ENCODE measurements around the gene FXR1. TPM values are rescaled to one million over a fixed set of nuclear protein-coding genes. Genes with fewer than 3 reads are reported as not detected.
"Not testable (repeated sequence)": the region's sequence is repeated elsewhere in the genome, so short reads cannot be mapped to it uniquely, and the experiment has no call there.

FXR1 gene
- 118 to 121 TPM (median 120 TPM) in 3 replicates for total RNA-seq
- long read RNA-seq, full-length matches to known transcripts, result 39 of 62 reads
- long read RNA-seq, partial matches to known transcripts, result 16 of 62 reads
- long read RNA-seq, other reads (novel, unspliced or antisense), result 7 of 62 reads

DNA sequence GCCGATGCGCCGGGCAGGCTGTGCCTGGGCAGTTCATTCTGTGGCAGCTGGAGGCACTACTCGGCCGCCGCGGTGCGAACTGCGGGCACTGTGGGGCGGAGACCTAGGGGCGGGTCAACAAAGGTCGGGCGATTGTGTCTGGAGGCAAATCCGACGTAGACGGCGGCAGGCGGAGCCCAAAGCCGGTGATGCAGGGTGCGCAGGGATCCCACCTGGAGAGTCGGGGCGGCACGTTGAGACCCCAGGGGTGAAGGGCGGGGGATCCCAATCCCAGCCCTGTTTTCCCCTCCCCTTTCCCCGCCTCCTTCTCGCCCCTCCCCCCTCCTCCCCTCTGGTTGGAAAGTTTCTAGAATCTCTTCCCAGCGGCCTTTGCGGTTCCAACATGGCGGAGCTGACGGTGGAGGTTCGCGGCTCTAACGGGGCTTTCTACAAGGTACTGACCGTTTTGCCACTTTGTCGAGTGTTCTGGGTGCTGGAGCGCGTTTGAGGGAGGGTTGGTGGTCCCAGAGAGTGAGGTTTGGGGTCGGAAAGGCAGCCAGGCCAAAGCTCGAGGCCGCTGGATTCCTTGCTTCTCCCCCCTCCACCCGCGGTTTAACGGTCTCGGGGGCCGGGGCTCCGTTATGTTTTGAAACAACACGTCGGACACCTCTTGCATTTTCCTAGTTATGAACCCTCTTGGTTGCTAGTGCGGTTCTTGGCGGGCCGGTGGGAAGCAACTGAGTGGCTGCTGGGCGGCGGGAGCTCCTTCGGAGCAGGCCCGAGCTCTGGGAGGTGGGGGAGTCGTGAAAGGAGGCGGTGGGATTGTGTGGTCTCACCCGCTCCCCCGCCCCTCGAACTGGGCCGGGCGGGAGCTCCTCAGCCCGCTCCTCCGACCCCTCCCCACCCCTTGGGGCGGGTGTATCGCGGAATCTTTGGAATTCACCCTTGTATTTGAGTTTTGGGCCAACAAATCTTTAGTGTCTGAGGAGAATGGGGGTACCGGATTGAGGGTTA lies at the start of gene FXR1:
FXR1 (plus strand) TSS at position 367 of the 993 bp plus-strand sequence; CDS start at position 383, 16 bp downstream.
- TF ChIP-seq, protein P1, sequence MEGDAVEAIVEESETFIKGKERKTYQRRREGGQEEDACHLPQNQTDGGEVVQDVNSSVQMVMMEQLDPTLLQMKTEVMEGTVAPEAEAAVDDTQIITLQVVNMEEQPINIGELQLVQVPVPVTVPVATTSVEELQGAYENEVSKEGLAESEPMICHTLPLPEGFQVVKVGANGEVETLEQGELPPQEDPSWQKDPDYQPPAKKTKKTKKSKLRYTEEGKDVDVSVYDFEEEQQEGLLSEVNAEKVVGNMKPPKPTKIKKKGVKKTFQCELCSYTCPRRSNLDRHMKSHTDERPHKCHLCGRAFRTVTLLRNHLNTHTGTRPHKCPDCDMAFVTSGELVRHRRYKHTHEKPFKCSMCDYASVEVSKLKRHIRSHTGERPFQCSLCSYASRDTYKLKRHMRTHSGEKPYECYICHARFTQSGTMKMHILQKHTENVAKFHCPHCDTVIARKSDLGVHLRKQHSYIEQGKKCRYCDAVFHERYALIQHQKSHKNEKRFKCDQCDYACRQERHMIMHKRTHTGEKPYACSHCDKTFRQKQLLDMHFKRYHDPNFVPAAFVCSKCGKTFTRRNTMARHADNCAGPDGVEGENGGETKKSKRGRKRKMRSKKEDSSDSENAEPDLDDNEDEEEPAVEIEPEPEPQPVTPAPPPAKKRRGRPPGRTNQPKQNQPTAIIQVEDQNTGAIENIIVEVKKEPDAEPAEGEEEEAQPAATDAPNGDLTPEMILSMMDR (IDR thresholded peaks at IDR 0.05), result peak; percentile 81
- DNase-seq (ENCODE audit: low spot score), result peak; percentile 95
- Mint-ChIP-seq H3K27me3 (ENCODE audit: low read depth) (no peaks in the 10 kb centered on the region), H3K9me3 (ENCODE audit: low read depth) (no peaks in the 10 kb centered on the region), H3K27ac (ENCODE audit: unreplicated experiment) (peak within 1 kb of the TSS; percentile 97), H3K4me1 (ENCODE audit: low read depth) (peaks cover 36% of the 10 kb centered on the region), H3K36me3 (ENCODE audit: low read depth) (no peaks in the 10 kb centered on the region), H3K4me3 (ENCODE audit: unreplicated experiment) (peak within 1 kb of the TSS; percentile 93)

DNA sequence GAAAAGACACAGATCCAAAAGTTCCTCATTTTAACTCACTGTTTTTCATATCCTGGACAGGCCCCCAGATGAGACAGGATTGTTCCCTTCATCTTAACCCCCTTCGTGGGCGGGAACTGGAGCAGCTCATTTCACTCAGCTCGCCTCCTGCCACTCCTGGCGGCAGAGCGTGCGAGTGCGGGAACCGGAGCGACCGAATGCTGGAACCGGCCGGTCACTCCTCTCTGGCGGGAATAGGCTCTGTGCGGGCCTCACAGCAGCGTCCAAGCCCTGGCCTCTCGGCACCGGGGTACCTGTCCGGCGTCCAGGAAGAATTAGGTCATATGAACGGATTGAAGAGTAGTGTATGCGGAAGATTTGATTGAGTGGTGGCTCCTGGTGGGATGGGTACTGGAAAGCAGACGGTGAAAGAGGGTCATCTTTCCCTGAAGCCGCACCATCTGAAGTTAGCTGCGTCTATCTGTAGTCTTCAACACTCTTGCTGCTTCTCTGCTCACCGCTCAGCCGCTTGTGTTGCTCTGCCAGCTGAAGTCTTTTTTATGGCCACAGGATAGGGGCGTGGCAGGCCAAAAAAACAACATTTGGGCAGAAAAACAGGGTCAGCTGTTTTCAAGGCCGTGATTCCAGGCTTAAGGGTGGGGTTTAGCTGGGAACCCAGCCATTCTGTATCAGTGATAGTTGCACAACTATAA lies 42.3 kb upstream of the FXR1 start:
- TF ChIP-seq, protein P1 (IDR thresholded peaks at IDR 0.05), result no peak
- Mint-ChIP-seq H3K4me3 (ENCODE audit: unreplicated experiment) (peak overlapping the region; percentile 49), H3K9me3 (ENCODE audit: low read depth) (peaks cover 7% of the 10 kb centered on the region), H3K27me3 (ENCODE audit: low read depth) (peaks cover 18% of the 10 kb centered on the region), H3K4me1 (ENCODE audit: low read depth) (peaks cover 8% of the 10 kb centered on the region), H3K27ac (ENCODE audit: unreplicated experiment) (no peak overlapping the region), H3K36me3 (ENCODE audit: low read depth) (no peaks in the 10 kb centered on the region)
- DNase-seq (ENCODE audit: low spot score), result no peak

DNA sequence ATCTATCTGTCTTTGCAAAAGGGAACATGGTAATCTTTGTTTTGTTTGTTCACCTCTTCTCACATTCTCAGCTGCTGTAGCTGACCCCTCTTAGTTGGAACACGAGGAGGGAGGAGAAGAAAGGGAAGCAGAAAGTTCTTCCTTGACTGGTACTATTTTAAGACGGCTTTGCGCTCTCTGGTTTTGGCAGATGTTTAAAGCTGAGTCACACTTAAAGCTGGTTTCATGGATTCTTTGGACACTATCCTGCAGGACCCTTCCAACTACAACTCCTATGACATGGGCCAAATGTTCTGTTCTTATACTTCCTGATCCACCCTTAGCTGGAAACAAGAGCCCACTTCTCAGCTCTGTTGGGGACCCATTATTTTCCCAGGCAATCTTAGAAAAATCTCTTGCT lies 40.6 kb upstream of the FXR1 start:
- no peak for DNase-seq (ENCODE audit: low spot score)

DNA sequence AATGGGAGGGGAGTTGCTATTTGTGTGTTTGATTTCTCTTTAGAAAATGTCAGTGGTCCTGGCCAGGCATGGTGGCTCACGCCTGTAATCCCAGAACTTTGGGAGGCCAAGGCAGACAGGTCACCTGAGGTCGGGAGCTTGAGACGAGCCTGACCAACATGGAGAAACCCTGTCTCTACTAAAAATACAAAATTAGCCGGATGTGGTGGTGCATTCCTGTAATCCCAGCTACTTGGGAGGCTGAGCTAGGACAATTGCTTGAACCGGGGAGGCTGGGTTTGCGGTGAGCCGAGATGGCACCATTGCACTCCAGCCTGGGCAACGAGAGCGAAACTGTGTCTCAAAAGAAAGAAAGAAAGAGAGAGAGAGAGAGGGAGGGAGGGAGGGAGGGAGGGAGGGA lies 40.0 kb upstream of the FXR1 start:
- not testable (repeated sequence) for H3K27ac Mint-ChIP-seq (ENCODE audit: unreplicated experiment); DNase-seq (ENCODE audit: low spot score); H3K4me1 Mint-ChIP-seq (ENCODE audit: low read depth); H3K36me3 Mint-ChIP-seq (ENCODE audit: low read depth); H3K4me3 Mint-ChIP-seq (ENCODE audit: unreplicated experiment); H3K9me3 Mint-ChIP-seq (ENCODE audit: low read depth)
- H3K27me3 Mint-ChIP-seq (ENCODE audit: low read depth), result peaks cover 19% of the 10 kb centered on the region

More for the DNA sequence above, 40.6 kb upstream of the FXR1 start:
- peaks cover 8% of the 10 kb centered on the region for H3K4me1 Mint-ChIP-seq (ENCODE audit: low read depth)
- no peaks in the 10 kb centered on the region for H3K36me3 Mint-ChIP-seq (ENCODE audit: low read depth)
- H3K27me3 Mint-ChIP-seq (ENCODE audit: low read depth), result peaks cover 19% of the 10 kb centered on the region
- TF ChIP-seq, protein P1 (IDR thresholded peaks at IDR 0.05), result no peak
- peaks cover 7% of the 10 kb centered on the region for H3K9me3 Mint-ChIP-seq (ENCODE audit: low read depth)
- H3K27ac Mint-ChIP-seq (ENCODE audit: unreplicated experiment), result no peak overlapping the region
- H3K4me3 Mint-ChIP-seq (ENCODE audit: unreplicated experiment), result no peak overlapping the region

DNA sequence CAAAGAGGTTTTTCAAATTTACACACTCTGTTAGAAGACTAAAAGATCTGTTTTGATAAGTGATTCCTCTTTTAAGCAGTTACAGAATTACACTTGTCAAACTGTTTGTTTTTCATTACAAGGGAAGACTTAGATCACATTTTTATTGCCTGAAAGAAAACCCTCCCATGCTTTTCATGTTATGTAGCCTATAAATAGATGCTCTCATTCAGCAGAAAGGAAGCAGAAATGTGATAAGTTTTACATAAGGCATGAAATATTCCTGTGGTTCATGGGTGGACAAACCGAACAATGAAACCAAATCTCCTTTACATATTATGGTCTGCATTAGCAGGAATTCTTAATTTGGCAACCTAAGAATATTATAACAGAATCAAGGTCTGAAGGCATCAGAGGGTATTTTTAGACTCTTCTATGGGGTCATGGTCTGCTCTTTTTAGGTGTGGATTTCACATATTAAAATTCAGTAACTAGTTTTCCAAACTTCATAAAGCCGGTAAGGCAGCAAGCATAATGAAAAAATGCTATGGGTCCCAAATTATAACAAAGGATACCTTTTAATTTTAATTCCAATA lies 37.3 kb upstream of the FXR1 start:
- Mint-ChIP-seq H3K4me3 (ENCODE audit: unreplicated experiment) (no peak overlapping the region), H3K36me3 (ENCODE audit: low read depth) (no peaks in the 10 kb centered on the region), H3K9me3 (ENCODE audit: low read depth) (no peaks in the 10 kb centered on the region), H3K27me3 (ENCODE audit: low read depth) (peaks cover 10% of the 10 kb centered on the region), H3K27ac (ENCODE audit: unreplicated experiment) (no peak overlapping the region), H3K4me1 (ENCODE audit: low read depth) (peaks cover 5% of the 10 kb centered on the region)
- DNase-seq (ENCODE audit: low spot score), result no peak
- TF ChIP-seq, protein P1 (IDR thresholded peaks at IDR 0.05), result no peak
